Effector memory CD8-positive, alpha-beta T cell (primary cell): ENCODE results near the gene ESRRB.
"Not testable (repeated sequence)": the region's sequence is repeated elsewhere in the genome, so short reads cannot be mapped to it uniquely, and the experiment has no call there.

Experiments
- ATAC-seq: fragments of 150-1000 bp; cut with Tn5 transposase; replicated peaks from 2 replicates; pipeline ENCODE4 v1.10.0; 2021; ENCODE audit warnings: mild to moderate bottlenecking, moderate library complexity
- DNase-seq, 3 experiments: peaks; one replicate each; pipeline ENCODE4 v3.0.0; 2021
- H3K27ac Mint-ChIP-seq, 2 donors: one replicate each; pipeline ENCODE4 v1.8.0; 2022; ENCODE audit warnings: mild to moderate bottlenecking in 2 of 2, mixed read lengths in 2 of 2, moderate library complexity in 2 of 2
- H3K27me3 Mint-ChIP-seq, 2 donors: one replicate each; pipeline ENCODE4 v1.8.0; 2022; ENCODE audit warnings: mixed read lengths in 2 of 2
- H3K36me3 Mint-ChIP-seq: one replicate; pipeline ENCODE4 v1.8.0; 2022; ENCODE audit warnings: mild to moderate bottlenecking, moderate library complexity, mixed read lengths; ENCODE audit not compliant: insufficient read depth
- H3K4me1 Mint-ChIP-seq, 2 donors: one replicate each; pipeline ENCODE4 v1.8.0; 2022; ENCODE audit warnings: low read depth in 2 of 2, mixed read lengths in 2 of 2
- H3K4me3 Mint-ChIP-seq, 2 donors: one replicate each; pipeline ENCODE4 v1.8.0; 2022; ENCODE audit warnings: mild to moderate bottlenecking in 2 of 2, mixed read lengths in 2 of 2, moderate library complexity in 2 of 2
- H3K9me3 Mint-ChIP-seq, 2 donors: one replicate each; pipeline ENCODE4 v1.8.0; 2022; ENCODE audit warnings: mixed read lengths in 2 of 2

Gene ESRRB

DNA sequence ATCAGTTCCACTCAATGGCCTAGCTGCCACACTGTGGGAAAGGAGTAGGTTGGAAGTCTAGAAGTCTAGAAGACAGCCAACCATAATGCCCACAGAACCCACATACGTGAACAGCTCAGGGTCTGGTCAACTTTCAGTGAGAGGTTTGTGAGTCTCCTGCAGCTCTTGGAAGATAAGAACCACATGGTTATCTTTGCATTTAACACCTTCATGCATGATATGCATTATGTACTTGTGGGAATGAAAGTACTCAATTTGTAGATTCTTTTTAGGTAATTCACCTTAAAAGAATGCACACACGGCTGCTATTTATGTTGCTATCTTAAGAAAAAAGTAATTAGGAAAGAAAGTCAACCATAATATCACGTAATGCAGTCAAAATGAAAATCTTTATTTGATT is 126.7 kb downstream of the ESRRB start:
- Mint-ChIP-seq H3K27me3 (peaks cover 25 to 52% of the 10 kb centered on the region in 2 donors), H3K4me1 (no peaks in the 10 kb centered on the region), H3K9me3 (no peaks in the 10 kb centered on the region), H3K36me3 (no peaks in the 10 kb centered on the region), H3K27ac (no peak overlapping the region), H3K4me3 (no peak overlapping the region)
- no peak for DNase-seq
- no peak for ATAC-seq

- Mint-ChIP-seq H3K27ac (no peak overlapping the region), H3K36me3 (no peaks in the 10 kb centered on the region), H3K27me3 (peaks cover 46 to 77% of the 10 kb centered on the region in 2 donors), H3K4me3 (no peak overlapping the region), H3K4me1 (no peaks in the 10 kb centered on the region), H3K9me3 (no peaks in the 10 kb centered on the region)
- ATAC-seq (no peak), DNase-seq (no peak)
Observed at GRCh38 chr14:76509311-76509710, 133.4 kb downstream of the ESRRB start.

GRCh38 chr14:76510181-76510580 is 134.2 kb downstream of the ESRRB start:
- no peaks in the 10 kb centered on the region for H3K4me1 Mint-ChIP-seq
- ATAC-seq = no peak
- H3K36me3 Mint-ChIP-seq = no peaks in the 10 kb centered on the region
- no peak overlapping the region for H3K4me3 Mint-ChIP-seq
- no peaks in the 10 kb centered on the region for H3K9me3 Mint-ChIP-seq
- no peak overlapping the region for H3K27ac Mint-ChIP-seq
- H3K27me3 Mint-ChIP-seq = peaks cover 46 to 81% of the 10 kb centered on the region in 2 donors
- DNase-seq = no peak

DNA sequence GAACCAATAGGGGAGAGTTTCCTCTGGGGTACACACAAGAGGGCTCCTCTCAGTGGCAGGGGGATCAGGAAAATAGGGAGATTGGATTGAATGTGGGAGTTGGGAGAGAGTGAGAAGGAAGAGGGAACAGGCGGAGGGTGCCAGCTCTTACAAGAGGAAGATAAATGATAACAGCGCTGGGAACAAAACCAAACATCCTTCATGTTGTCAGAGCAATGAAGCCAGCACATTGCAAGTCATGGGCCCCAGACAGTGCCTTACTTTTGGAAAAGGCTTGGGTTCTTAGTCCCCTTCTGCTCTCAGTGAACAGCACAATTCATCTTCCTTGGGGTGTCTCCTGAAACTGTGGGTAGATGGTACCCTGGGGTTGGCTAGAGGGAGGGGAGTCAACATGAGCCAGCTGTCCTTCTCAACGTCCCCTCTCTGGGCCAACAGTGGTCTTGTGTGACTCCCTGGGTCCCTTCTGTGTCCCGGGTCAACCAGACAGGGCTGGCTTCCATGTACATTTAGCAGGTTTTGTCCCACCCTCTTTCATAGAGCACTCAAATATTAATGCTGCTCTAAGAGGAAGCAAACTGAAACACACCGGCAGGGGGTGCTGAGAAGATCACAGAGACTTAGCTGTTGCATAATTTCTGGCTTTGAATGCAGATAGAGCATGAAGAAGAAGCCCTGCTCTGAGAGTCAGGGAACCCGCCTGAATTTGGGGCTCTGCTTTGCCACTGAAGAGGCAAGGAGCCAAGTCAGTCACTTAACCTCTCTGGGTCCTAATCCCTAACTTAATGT is 138.5 kb downstream of the ESRRB start:
- H3K4me3 Mint-ChIP-seq = no peak overlapping the region
- DNase-seq = no peak
- H3K4me1 Mint-ChIP-seq = no peaks in the 10 kb centered on the region
- H3K36me3 Mint-ChIP-seq = no peaks in the 10 kb centered on the region
- no peaks in the 10 kb centered on the region for H3K9me3 Mint-ChIP-seq
- H3K27me3 Mint-ChIP-seq = peaks cover 42 to 53% of the 10 kb centered on the region in 2 donors
- no peak for ATAC-seq
- no peak overlapping the region for H3K27ac Mint-ChIP-seq

DNA sequence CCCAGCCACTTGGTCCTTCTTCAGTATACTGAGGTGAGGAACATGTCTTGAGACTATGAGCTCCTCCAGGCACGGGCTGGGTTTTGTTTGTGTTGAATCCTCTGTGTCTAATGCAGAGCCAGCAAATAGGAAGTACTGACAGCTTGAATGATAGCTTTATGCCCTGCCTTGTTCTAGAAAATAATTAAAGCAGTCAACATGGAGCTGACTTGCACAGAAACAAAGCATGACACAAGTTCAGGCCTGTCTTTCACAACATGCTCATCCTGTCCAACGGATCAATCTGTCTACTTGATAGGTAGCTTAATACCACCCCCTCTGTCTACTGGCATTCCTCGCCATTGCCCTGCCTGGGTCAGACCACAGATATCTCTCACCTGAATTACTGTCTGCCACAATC is 140.9 kb downstream of the ESRRB start:
- ATAC-seq = no peak
- H3K27ac Mint-ChIP-seq = no peak overlapping the region

GRCh38 chr14:76518366-76518765 is 142.4 kb downstream of the ESRRB start:
- H3K4me3 Mint-ChIP-seq = no peak overlapping the region
- ATAC-seq (no peak), DNase-seq (no peak)
- H3K4me1 Mint-ChIP-seq = no peaks in the 10 kb centered on the region
- H3K9me3 Mint-ChIP-seq = no peaks in the 10 kb centered on the region
- peaks cover 31 to 41% of the 10 kb centered on the region in 2 donors for H3K27me3 Mint-ChIP-seq
- H3K27ac Mint-ChIP-seq = no peak overlapping the region
- H3K36me3 Mint-ChIP-seq = no peaks in the 10 kb centered on the region

More for the DNA sequence above, 140.9 kb downstream of the ESRRB start:
- Mint-ChIP-seq H3K4me3 (no peak overlapping the region), H3K4me1 (no peaks in the 10 kb centered on the region), H3K27me3 (peaks cover 35 to 38% of the 10 kb centered on the region in 2 donors), H3K9me3 (no peaks in the 10 kb centered on the region), H3K36me3 (no peaks in the 10 kb centered on the region)
- no peak for DNase-seq

GRCh38 chr14:76525106-76525821 is 149.3 kb downstream of the ESRRB start:
- H3K27me3 Mint-ChIP-seq = peaks cover 55 to 65% of the 10 kb centered on the region in 2 donors
- no peak for DNase-seq
- ATAC-seq = no peak
- no peaks in the 10 kb centered on the region for H3K9me3 Mint-ChIP-seq
- H3K27ac Mint-ChIP-seq = no peak overlapping the region
- no peak overlapping the region for H3K4me3 Mint-ChIP-seq
- H3K4me1 Mint-ChIP-seq = no peaks in the 10 kb centered on the region
- H3K36me3 Mint-ChIP-seq = no peaks in the 10 kb centered on the region

DNA sequence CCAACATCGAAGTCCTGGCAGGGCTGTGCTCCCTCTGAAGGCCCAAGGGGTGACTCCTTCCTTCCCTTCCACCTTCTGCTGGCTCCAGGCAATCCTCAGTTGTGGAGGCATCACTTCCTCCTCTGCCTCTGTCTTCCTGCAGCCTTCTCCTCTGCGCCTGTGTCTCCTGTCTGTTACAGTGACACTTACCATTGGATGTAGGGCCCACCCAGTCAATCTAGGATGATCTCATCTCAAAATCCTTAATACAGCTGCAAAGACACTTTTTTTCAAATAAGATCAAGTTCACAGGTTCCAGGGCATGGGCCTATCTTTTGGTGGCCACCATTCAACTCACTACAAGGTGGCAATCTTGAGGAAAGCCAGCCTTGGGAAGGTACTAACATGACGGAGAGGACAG is 155.1 kb downstream of the ESRRB start:
- H3K27me3 Mint-ChIP-seq = peaks cover 37 to 43% of the 10 kb centered on the region in 2 donors
- ATAC-seq = no peak
- no peak for DNase-seq
- no peaks in the 10 kb centered on the region for H3K9me3 Mint-ChIP-seq
- no peaks in the 10 kb centered on the region for H3K4me1 Mint-ChIP-seq
- no peak overlapping the region for H3K27ac Mint-ChIP-seq
- H3K36me3 Mint-ChIP-seq = no peaks in the 10 kb centered on the region
- no peak overlapping the region for H3K4me3 Mint-ChIP-seq

- Mint-ChIP-seq H3K36me3 (no peaks in the 10 kb centered on the region), H3K4me3 (no peak overlapping the region), H3K27ac (no peak overlapping the region), H3K27me3 (peaks cover 37 to 40% of the 10 kb centered on the region in 2 donors), H3K9me3 (no peaks in the 10 kb centered on the region), H3K4me1 (no peaks in the 10 kb centered on the region)
- DNase-seq = no peak
- ATAC-seq = no peak
Observed at GRCh38 chr14:76531821-76532318, 155.9 kb downstream of the ESRRB start.

DNA sequence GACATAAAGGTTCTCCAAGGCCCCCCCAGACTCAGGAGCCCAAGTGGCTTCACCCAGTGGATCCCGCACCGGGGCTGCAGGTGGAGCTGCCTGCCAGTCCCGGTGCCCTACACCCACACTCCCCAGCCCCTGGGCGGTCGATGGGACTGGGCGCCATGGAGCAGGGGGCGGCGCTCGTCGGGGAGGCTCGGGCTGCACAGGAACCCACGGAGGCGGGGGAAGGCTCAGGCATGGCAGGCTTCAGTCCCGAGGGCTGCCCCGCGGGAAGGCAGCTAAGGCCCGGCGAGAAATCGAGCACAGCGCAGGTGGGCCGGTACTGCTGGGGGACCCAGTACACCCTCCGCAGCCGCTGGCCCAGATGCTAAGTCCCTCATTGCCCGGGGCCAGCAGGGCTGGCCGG is 160.7 kb downstream of the ESRRB start:
- not testable (repeated sequence) for H3K27ac Mint-ChIP-seq, H3K36me3 Mint-ChIP-seq, H3K9me3 Mint-ChIP-seq, H3K4me3 Mint-ChIP-seq, DNase-seq, H3K4me1 Mint-ChIP-seq, ATAC-seq
- H3K27me3 Mint-ChIP-seq = peaks cover 14 to 27% of the 10 kb centered on the region in 2 donors

DNA sequence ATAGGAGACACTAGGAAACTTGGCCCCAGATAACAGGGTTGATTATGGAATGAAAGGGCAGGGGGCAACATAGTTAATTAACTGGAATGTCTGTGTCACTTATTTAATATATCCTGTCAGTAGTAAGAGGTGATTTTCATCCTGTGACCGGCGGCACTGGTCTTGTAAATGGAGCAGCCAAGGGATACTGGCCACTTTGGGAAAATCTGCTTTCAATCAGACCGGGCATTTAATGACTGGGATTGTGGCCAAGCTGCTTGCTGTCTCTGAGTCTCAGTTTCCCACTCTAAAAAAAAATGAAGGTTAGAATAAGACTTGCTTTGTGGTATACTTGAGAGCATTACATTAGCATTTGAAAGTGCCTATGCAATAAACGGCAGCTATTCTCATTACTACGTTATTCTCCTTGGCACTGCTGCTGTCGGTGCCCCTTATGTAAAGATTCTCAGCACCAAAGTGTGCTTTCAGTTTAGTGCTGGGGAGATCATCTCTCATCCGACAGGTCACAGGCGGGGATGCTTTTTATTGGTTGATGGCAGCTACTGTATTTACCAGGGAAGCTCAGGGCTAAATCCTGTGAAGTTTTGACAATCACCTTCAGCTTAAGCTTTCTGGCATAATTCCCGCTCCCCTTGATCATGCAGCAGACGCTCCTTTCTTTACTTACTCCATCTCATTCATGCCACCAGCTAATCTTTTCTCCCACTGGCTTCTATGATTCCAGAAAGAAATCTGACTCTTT is 162.1 kb downstream of the ESRRB start:
- H3K27ac Mint-ChIP-seq = no peak overlapping the region
- H3K4me1 Mint-ChIP-seq = no peaks in the 10 kb centered on the region
- peaks cover 8 to 20% of the 10 kb centered on the region in 2 donors for H3K27me3 Mint-ChIP-seq
- H3K4me3 Mint-ChIP-seq = no peak overlapping the region
- no peaks in the 10 kb centered on the region for H3K9me3 Mint-ChIP-seq
- DNase-seq (no peak), ATAC-seq (no peak)
- no peaks in the 10 kb centered on the region for H3K36me3 Mint-ChIP-seq

GRCh38 chr14:76538648-76539008 is 162.7 kb downstream of the ESRRB start:
- no peak overlapping the region for H3K27ac Mint-ChIP-seq
- DNase-seq = no peak
- H3K9me3 Mint-ChIP-seq = no peaks in the 10 kb centered on the region
- ATAC-seq = no peak
- peaks cover 12 to 15% of the 10 kb centered on the region in 2 donors for H3K27me3 Mint-ChIP-seq
- no peak overlapping the region for H3K4me3 Mint-ChIP-seq
- no peaks in the 10 kb centered on the region for H3K36me3 Mint-ChIP-seq
- H3K4me1 Mint-ChIP-seq = no peaks in the 10 kb centered on the region

DNA sequence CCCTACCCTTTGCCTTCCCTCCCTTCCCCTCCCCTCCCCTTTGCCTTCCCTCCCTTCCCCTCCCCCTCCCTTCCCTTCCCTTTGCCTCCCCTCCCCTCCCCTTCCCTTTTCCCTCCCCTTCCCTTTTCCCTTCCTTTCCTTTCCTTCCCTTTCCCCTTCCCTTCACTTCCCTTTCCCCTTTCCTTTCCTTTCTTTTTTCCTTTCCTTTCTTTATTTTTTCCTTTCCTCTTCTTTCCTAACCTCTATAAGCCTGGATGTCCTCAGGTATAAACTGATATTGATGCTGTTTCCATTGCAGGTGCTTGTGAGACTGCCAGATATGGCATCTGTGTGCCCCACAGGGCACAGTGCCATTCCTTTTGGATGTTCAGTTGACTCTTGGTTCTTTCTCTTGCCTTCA is 163.2 kb downstream of the ESRRB start:
- H3K4me3 Mint-ChIP-seq = no peak overlapping the region
- H3K36me3 Mint-ChIP-seq = no peaks in the 10 kb centered on the region
- no peaks in the 10 kb centered on the region for H3K9me3 Mint-ChIP-seq
- H3K27ac Mint-ChIP-seq = no peak overlapping the region
- H3K4me1 Mint-ChIP-seq = no peaks in the 10 kb centered on the region
- ATAC-seq = no peak
- H3K27me3 Mint-ChIP-seq = peaks cover 15 to 17% of the 10 kb centered on the region in 2 donors
- DNase-seq = no peak
